IMR-90 (cell line): ENCODE measurements around the gene RAI1. TPM values are rescaled to one million over a fixed set of nuclear protein-coding genes. Genes with fewer than 3 reads are reported as not detected.
A peak's percentile ranks its signal among the peaks of the same experiment; 100 is the strongest.

Experiments
- ATAC-seq: fragments of 200-7000 bp; cut with Tn5 transposase; 2 replicates; pipeline ENCODE4 v1.9.1; 2020; ENCODE audit warnings: low read depth, mild to moderate bottlenecking, moderate library complexity
- BruUV-seq: library from RNA; stranded (reverse); fragments of 400-500 nt; replicated peaks from 2 replicates; lab custom pipeline; 2021; lab: Mats Ljungman, UMichigan
- CTCF ChIA-PET: fragments of 300-600 bp; formaldehyde crosslinking; extraction: SDS; loops from one replicate; lab custom pipeline; 2021; ENCODE audit warnings: antibody characterized with exemption; lab: Yijun Ruan, JAX
- POLR2A ChIA-PET: fragments of 300-600 bp; sonication (Branson Sonifier 250); formaldehyde crosslinking; loops from one replicate; lab custom pipeline; 2022; ENCODE audit warnings: antibody characterized with exemption; ENCODE audit not compliant: unreplicated experiment; lab: Charles Lee
- DNase-seq: peaks from one replicate; pipeline ENCODE4 v3.0.0; 2013
- H2AFZ ChIP-seq: replicated peaks from 2 replicates; pipeline ENCODE3; 2013; ENCODE audit warnings: low read length, mild to moderate bottlenecking; ENCODE audit not compliant: poor library complexity
- H2AK5ac ChIP-seq: 2 replicates; pipeline ENCODE4 v1.6.1; 2013; ENCODE audit warnings: low read depth, low read length, inconsistent platforms
- H2AK9ac ChIP-seq: replicated peaks from 2 replicates; pipeline ENCODE3; 2013; ENCODE audit warnings: mild to moderate bottlenecking, low read depth, low read length, moderate library complexity; ENCODE audit not compliant: poor library complexity
- H2BK120ac ChIP-seq: 2 replicates; pipeline ENCODE4 v1.6.1; 2013; ENCODE audit warnings: low read depth, low read length, inconsistent platforms
- H2BK15ac ChIP-seq: 3 replicates; pipeline ENCODE4 v1.6.1; 2013; ENCODE audit warnings: low read depth, low read length, inconsistent platforms
- H2BK20ac ChIP-seq: 2 replicates; pipeline ENCODE4 v1.6.1; 2013; ENCODE audit warnings: low read depth, mild to moderate bottlenecking, inconsistent platforms, low read length, moderate library complexity
- H2BK5ac ChIP-seq: 2 replicates; pipeline ENCODE4 v1.6.1; 2013; ENCODE audit warnings: mild to moderate bottlenecking, low read depth, low read length, inconsistent platforms; ENCODE audit not compliant: poor library complexity, severe bottlenecking
- H3K14ac ChIP-seq: replicated peaks from 2 replicates; pipeline ENCODE4 v1.6.1; 2013; ENCODE audit warnings: low read depth, low read length, inconsistent platforms
- H3K18ac ChIP-seq: 2 replicates; pipeline ENCODE4 v1.6.1; 2013; ENCODE audit warnings: low read depth, low read length, control low read depth
- H3K23ac ChIP-seq: 2 replicates; pipeline ENCODE4 v1.6.1; 2013; ENCODE audit warnings: low read depth, low read length, inconsistent platforms
- H3K27ac ChIP-seq: 2 replicates; pipeline ENCODE4 v1.5.1; 2013; ENCODE audit warnings: mild to moderate bottlenecking, control low read depth, low read length; ENCODE audit not compliant: insufficient read depth
- H3K27me3 ChIP-seq: 2 replicates; pipeline ENCODE4 v1.6.1; 2013; ENCODE audit warnings: low read length; ENCODE audit not compliant: control insufficient read depth, insufficient read depth
- H3K36me3 ChIP-seq: 2 replicates; pipeline ENCODE4 v1.6.1; 2013; ENCODE audit warnings: low read length, mixed read lengths; ENCODE audit not compliant: control insufficient read depth, insufficient read depth
- H3K4ac ChIP-seq: 2 replicates; pipeline ENCODE4 v1.6.1; 2013; ENCODE audit warnings: low read depth, low read length, inconsistent platforms
- H3K4me1 ChIP-seq: 2 replicates; pipeline ENCODE4 v1.6.1; 2013; ENCODE audit warnings: low read length, mixed read lengths; ENCODE audit not compliant: control insufficient read depth, insufficient read depth
- H3K4me2 ChIP-seq: 2 replicates; pipeline ENCODE4 v1.6.1; 2013; ENCODE audit warnings: low read depth, mild to moderate bottlenecking, control low read depth, low read length, moderate library complexity
- H3K4me3 ChIP-seq: 2 replicates; pipeline ENCODE4 v1.5.1; 2013; ENCODE audit warnings: low read depth, mild to moderate bottlenecking, control low read depth, low read length, moderate library complexity; ENCODE audit not compliant: insufficient read depth
- H3K56ac ChIP-seq: 2 replicates; pipeline ENCODE4 v1.6.1; 2013; ENCODE audit warnings: low read length, inconsistent platforms; ENCODE audit not compliant: insufficient read depth; ENCODE audit errors: extremely low read depth
- H3K79me1 ChIP-seq, 2 experiments: 2 replicates each; pipeline ENCODE4 v1.6.1; 2013; ENCODE audit warnings: low read length in 2 of 2, inconsistent platforms in 1 of 2, low read depth in 1 of 2
- H3K9ac ChIP-seq: 2 replicates; pipeline ENCODE4 v1.6.1; 2013; ENCODE audit warnings: low read depth, low read length, control low read depth
- H3K9me1 ChIP-seq: 2 replicates; pipeline ENCODE4 v1.6.1; 2013; ENCODE audit warnings: low read length, inconsistent platforms; ENCODE audit not compliant: insufficient read depth
- H3K9me3 ChIP-seq: 2 replicates; pipeline ENCODE4 v1.6.1; 2013; ENCODE audit warnings: low read length; ENCODE audit not compliant: control insufficient read depth, insufficient read depth
- H4K20me1 ChIP-seq: 2 replicates; pipeline ENCODE4 v1.6.1; 2013; ENCODE audit warnings: low read length, inconsistent platforms; ENCODE audit not compliant: insufficient read depth
- H4K5ac ChIP-seq: 2 replicates; pipeline ENCODE4 v1.6.1; 2013; ENCODE audit warnings: mild to moderate bottlenecking, low read depth, low read length, control low read depth
- H4K8ac ChIP-seq, 2 experiments: 2 replicates each; pipeline ENCODE4 v1.6.1; 2013; ENCODE audit warnings: low read depth in 2 of 2, low read length in 2 of 2, control low read depth in 1 of 2, inconsistent platforms in 1 of 2
- H4K91ac ChIP-seq: 2 replicates; pipeline ENCODE4 v1.6.1; 2013; ENCODE audit warnings: low read depth, low read length, inconsistent platforms; ENCODE audit not compliant: insufficient read depth
- CEBPB ChIP-seq: IDR thresholded peaks from 2 replicates; pipeline ENCODE4 v1.6.1; 2012; ENCODE audit warnings: low read depth, low read length, improper control_type of control experiment
- FOS ChIP-seq: fragments of 150-350 bp; IDR thresholded peaks from 2 replicates; pipeline ENCODE4 v1.6.1; 2016; ENCODE audit warnings: low read depth, low read length
- MXI1 ChIP-seq: IDR thresholded peaks from 2 replicates; pipeline ENCODE4 v1.6.1; 2012; ENCODE audit warnings: low read depth, mild to moderate bottlenecking, low read length, moderate library complexity, borderline replicate concordance
- NFE2L2 ChIP-seq: fragments of 150-350 bp; IDR thresholded peaks from 2 replicates; pipeline ENCODE4 v1.6.1; 2016; ENCODE audit warnings: low read depth, mild to moderate bottlenecking, low read length
- RAD21 ChIP-seq: IDR thresholded peaks from 2 replicates; pipeline ENCODE4 v1.6.1; 2012; ENCODE audit warnings: low read length, improper control_type of control experiment
- RCOR1 ChIP-seq: IDR thresholded peaks from 2 replicates; pipeline ENCODE4 v1.6.1; 2012; ENCODE audit warnings: mild to moderate bottlenecking, low read length, improper control_type of control experiment; ENCODE audit not compliant: insufficient replicate concordance
- SMC3 ChIP-seq: fragments of 150-350 bp; IDR thresholded peaks from 2 replicates; pipeline ENCODE4 v1.6.1; 2016; ENCODE audit warnings: low read depth, mild to moderate bottlenecking, antibody characterized with exemption, low read length, moderate library complexity
- WGBS, 2 experiments: methylation state at CpG; one replicate each; pipeline versions ENCODE4 v1.1.5 to v1.1.7; 2013; ENCODE audit warnings: missing lambda C conversion rate in 2 of 2; ENCODE audit not compliant: insufficient read length in 1 of 2; ENCODE audit errors: extremely low coverage in 2 of 2; 5-methylcytosine and 5-hydroxymethylcytosine counted together
- dilution Hi-C: fragments of 300-500 bp; cut with HindIII; formaldehyde crosslinking; loops from one replicate; pipeline ENCODE4 v1.14.3; 2018; ENCODE audit warnings: low sequenced_read_pairs; ENCODE audit not compliant: unreplicated experiment
- in situ Hi-C: fragments of 300-500 bp; cut with MboI; formaldehyde crosslinking; loops from 3 replicates; pipeline ENCODE4 v1.14.3; 2019; ENCODE audit warnings: low sequenced_read_pairs, inconsistent platforms, mixed read lengths
- intact Hi-C: fragments of 100-400 bp; cut with micrococcal nuclease; formaldehyde crosslinking; loops from 2 replicates; pipeline ENCODE4 v1.10.0; 2022
- polyA plus RNA-seq, 3 experiments: library from polyadenylated mRNA; depleted of rRNA; stranded (reverse); fragments of >200 nt; gene quantifications; 2 replicates each; pipeline ENCODE4 v1.2.3, GENCODE V29; 2012; ENCODE audit warnings: low replicate concordance in 1 of 3
- total RNA-seq: library from RNA; depleted of rRNA; stranded (reverse); fragments of >200 nt; gene quantifications from 2 replicates; pipeline ENCODE4 v1.2.3, GENCODE V29; 2012
- TF ChIP-seq, protein P1 (sequence below): fragments of 150-350 bp; IDR thresholded peaks from 2 replicates; pipeline ENCODE4 v1.6.1; 2016; ENCODE audit warnings: low read depth, mild to moderate bottlenecking, low read length, moderate library complexity, borderline replicate concordance

Gene RAI1
- total and polyA plus RNA-seq, 2 of the 4 experiments (the other 2 are of a cell fraction): 1.8 to 10.5 TPM

DNA sequence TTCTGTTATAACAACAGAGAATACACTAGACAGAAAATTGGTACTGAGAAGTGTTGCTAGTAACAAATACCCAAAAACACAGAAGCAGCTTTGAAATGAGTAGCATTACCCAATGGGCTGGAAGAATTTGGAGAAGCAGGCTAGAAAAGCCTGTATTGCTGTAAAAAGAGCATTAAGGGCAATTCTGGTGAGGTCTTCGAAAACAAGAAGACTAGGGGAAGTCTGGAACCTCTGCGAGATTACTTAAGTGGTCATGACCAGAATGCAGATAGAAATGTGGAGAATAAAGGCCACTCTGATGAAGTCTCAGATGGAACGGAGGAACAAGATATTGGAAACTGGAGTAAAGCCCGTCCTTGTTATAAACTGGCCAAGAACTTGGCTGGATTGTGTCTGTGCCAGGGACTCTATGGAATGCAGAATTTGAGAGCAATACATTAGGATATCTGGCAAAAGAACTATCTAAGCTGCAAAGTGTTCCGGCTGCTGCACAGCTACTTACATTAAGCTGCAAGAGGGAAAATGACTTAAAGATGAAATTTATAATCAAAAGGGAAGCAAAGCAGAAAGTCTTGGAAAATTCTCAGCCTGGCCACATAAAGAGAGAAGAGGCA lies 44.9 kb upstream of the RAI1 start:
- no peak overlapping the region for H3K4ac ChIP-seq
- no peaks in the 10 kb centered on the region for H3K9me1 ChIP-seq
- peaks cover 18% of the 10 kb centered on the region for H3K27me3 ChIP-seq
- ATAC-seq (peak; percentile 29; the same call in 1 of the 2 replicates), DNase-seq (no peak)
- in situ Hi-C loops: loop anchor here (25.0 kb wide), 1 partner anchor 624 kb away; no protein-coding TSS in a partner anchor
- H4K8ac ChIP-seq: no peak overlapping the region
- H3K18ac ChIP-seq: no peak overlapping the region
- dilution Hi-C loops: no loop called here
- H3K27ac ChIP-seq: no peak overlapping the region
- peaks cover 3% of the 10 kb centered on the region for H3K9me3 ChIP-seq
- no peak overlapping the region for H2AFZ ChIP-seq
- H3K56ac ChIP-seq: no peak overlapping the region
- no TSS peak for BruUV-seq
- H4K5ac ChIP-seq: no peak overlapping the region
- intact Hi-C loops: no loop called here
- no peak overlapping the region for H4K91ac ChIP-seq
- no peak overlapping the region for H2AK9ac ChIP-seq
- no peak for TF ChIP-seq MXI1
- TF ChIP-seq NFE2L2: no peak
- no peak for TF ChIP-seq RCOR1
- TF ChIP-seq FOS: no peak
- no peak for TF ChIP-seq CEBPB
- TF ChIP-seq RAD21: no peak
- TF ChIP-seq, protein P1, sequence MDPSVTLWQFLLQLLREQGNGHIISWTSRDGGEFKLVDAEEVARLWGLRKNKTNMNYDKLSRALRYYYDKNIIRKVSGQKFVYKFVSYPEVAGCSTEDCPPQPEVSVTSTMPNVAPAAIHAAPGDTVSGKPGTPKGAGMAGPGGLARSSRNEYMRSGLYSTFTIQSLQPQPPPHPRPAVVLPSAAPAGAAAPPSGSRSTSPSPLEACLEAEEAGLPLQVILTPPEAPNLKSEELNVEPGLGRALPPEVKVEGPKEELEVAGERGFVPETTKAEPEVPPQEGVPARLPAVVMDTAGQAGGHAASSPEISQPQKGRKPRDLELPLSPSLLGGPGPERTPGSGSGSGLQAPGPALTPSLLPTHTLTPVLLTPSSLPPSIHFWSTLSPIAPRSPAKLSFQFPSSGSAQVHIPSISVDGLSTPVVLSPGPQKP: no peak
- no peak for TF ChIP-seq SMC3
- H3K14ac ChIP-seq: no peak overlapping the region
- WGBS, 2 experiments: 16% methylated on average over 5 of the region's 5 CpGs; no CpG with 5 or more reads in 1 of the 2 experiments
- H4K20me1 ChIP-seq: no peaks in the 10 kb centered on the region
- H3K4me3 ChIP-seq: no peak overlapping the region
- H3K4me1 ChIP-seq: no peaks in the 10 kb centered on the region
- CTCF ChIA-PET: no interaction called here
- H2AK5ac ChIP-seq: no peak overlapping the region
- POLR2A ChIA-PET: no interaction called here
- H3K4me2 ChIP-seq: no peak overlapping the region
- H2BK120ac ChIP-seq: no peak overlapping the region
- no peaks in the 10 kb centered on the region for H3K36me3 ChIP-seq
- H2BK5ac ChIP-seq: no peak overlapping the region
- H3K79me1 ChIP-seq: no peaks in the 10 kb centered on the region
- no peak overlapping the region for H2BK15ac ChIP-seq
- H3K9ac ChIP-seq: no peak overlapping the region
- no peak overlapping the region for H2BK20ac ChIP-seq
- no peak overlapping the region for H3K23ac ChIP-seq
